PC-9 (cell line): ENCODE results near the gene STK40. TPM values are rescaled to one million over a fixed set of nuclear protein-coding genes. Genes with fewer than 3 reads are reported as not detected.

Experiments used
- BruUV-seq: library from RNA; stranded (reverse); fragments of 400-500 nt; replicated peaks from 2 replicates; lab custom pipeline; 2021; lab: Mats Ljungman, UMichigan
- CTCF ChIA-PET: fragments of 300-600 bp; sonication (Branson Sonifier 250); formaldehyde crosslinking; loops from one replicate; lab custom pipeline; 2022; ENCODE audit warnings: antibody characterized with exemption; lab: Charles Lee
- POLR2A ChIA-PET: fragments of 300-600 bp; sonication (Branson Sonifier 250); formaldehyde crosslinking; loops from one replicate; lab custom pipeline; 2022; ENCODE audit warnings: antibody characterized with exemption; ENCODE audit not compliant: unreplicated experiment; lab: Charles Lee
- DNase-seq, 2 experiments: peaks; one replicate each; pipeline versions ENCODE4 v3.0.0 to v3.0.0-alpha.2; 2015 to 2022; ENCODE audit warnings: mixed read lengths in 1 of 2
- H2AFZ ChIP-seq: fragments of 200-600 bp; sonication (generic); 2 replicates; pipeline ENCODE4 v1.8.1; 2017; ENCODE audit warnings: antibody characterized with exemption
- H3F3A ChIP-seq: fragments of 200-600 bp; sonication (generic); 2 replicates; pipeline ENCODE4 v1.8.1; 2017; ENCODE audit warnings: antibody characterized with exemption, mild to moderate bottlenecking, low read depth; ENCODE audit not compliant: insufficient read depth
- H3K27ac ChIP-seq: fragments of 200-600 bp; sonication (generic); 2 replicates; pipeline ENCODE4 v1.6.1; 2016; ENCODE audit warnings: mixed run types
- H3K27me3 ChIP-seq: fragments of 200-600 bp; sonication (generic); 2 replicates; pipeline ENCODE4 v1.6.1; 2016; ENCODE audit warnings: low read depth, mixed run types; ENCODE audit not compliant: insufficient read depth
- H3K36me3 ChIP-seq: fragments of 200-600 bp; sonication (generic); 2 replicates; pipeline ENCODE4 v1.6.1; 2016; ENCODE audit warnings: low read depth, mixed run types
- H3K4me1 ChIP-seq: fragments of 200-600 bp; sonication (generic); replicated peaks from 2 replicates; pipeline ENCODE4 v1.6.1; 2016; ENCODE audit warnings: mixed run types; ENCODE audit not compliant: insufficient read depth
- H3K4me2 ChIP-seq: fragments of 200-600 bp; sonication (generic); 2 replicates; pipeline ENCODE4 v1.6.1; 2017; ENCODE audit warnings: mixed run types
- H3K4me3 ChIP-seq: fragments of 200-600 bp; sonication (generic); 2 replicates; pipeline ENCODE4 v1.6.1; 2016; ENCODE audit warnings: mixed run types
- H3K79me2 ChIP-seq: fragments of 200-600 bp; sonication (generic); 2 replicates; pipeline ENCODE4 v1.6.1; 2017; ENCODE audit warnings: low read depth, mixed run types
- H3K9me2 ChIP-seq: fragments of 200-600 bp; sonication (generic); 2 replicates; pipeline ENCODE4 v1.8.1; 2017; ENCODE audit warnings: mild to moderate bottlenecking; ENCODE audit not compliant: insufficient read depth
- H3K9me3 ChIP-seq: fragments of 200-600 bp; sonication (generic); 2 replicates; pipeline ENCODE4 v1.8.1; 2016; ENCODE audit warnings: low read depth; ENCODE audit not compliant: insufficient read depth
- H4K20me1 ChIP-seq: fragments of 200-600 bp; sonication (generic); 2 replicates; pipeline ENCODE4 v1.8.1; 2017; ENCODE audit not compliant: insufficient read depth
- EZH2 ChIP-seq: fragments of 200-600 bp; sonication (generic); IDR thresholded peaks from 2 replicates; pipeline ENCODE4 v1.8.0; 2017; ENCODE audit warnings: antibody characterized with exemption, low read depth
- intact Hi-C: fragments of 100-400 bp; cut with micrococcal nuclease; formaldehyde crosslinking; loops from one replicate; pipeline ENCODE4 v1.10.0; 2022; ENCODE audit not compliant: unreplicated experiment
- total RNA-seq: library from RNA; stranded (reverse); gene quantifications from 2 replicates; pipeline ENCODE4 v1.2.3, GENCODE V29; 2021
- TF ChIP-seq, protein P1 (sequence below): fragments of 200-600 bp; sonication (generic); conservative IDR thresholded peaks from 2 replicates; pipeline ENCODE4 v1.6.1; 2017; ENCODE audit warnings: mixed run types, antibody characterized with exemption, mild to moderate bottlenecking, moderate library complexity

STK40 gene
- total RNA-seq, 1 experiment from 2014 or later, result 59.2 TPM

DNA sequence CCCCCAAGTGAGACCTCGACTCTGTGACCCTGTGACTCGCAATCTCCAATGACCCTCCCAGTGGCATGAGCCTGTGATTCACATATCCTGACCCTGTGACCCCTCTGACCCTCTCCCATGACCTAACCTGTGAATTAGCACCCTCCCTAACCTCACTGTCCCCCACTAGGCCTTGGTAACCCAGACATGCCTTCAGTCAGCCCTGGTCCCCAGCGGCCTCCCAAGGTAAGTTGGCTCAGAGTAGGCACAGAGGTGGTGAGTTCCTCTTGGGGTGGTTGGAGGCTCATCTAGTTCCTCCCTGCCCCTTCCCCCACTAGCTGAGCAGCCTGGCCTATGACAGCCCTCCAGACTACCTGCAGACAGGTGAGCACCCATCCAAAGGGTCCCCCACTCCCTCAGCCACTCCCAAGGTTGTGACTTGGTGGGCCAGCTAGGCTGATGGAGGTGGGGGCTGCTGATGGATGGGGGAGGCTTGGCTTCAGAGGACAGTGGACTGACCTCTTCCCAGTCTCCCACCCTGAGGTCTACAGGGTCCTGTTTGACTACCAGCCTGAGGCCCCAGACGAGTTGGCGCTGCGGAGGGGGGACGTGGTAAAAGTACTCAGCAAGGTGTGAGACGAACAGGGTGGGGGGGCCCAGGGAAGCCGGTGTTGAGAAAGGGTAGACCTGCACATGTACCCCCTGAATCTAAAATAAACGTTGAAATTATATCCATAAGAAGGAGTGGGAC, 78.0 kb downstream of the STK40 start:
- no TSS peak for BruUV-seq
- H3K79me2 ChIP-seq, result no peaks in the 10 kb centered on the region
- no peak overlapping the region; the same call in 1 of the 2 replicates for H2AFZ ChIP-seq
- no peaks in the 10 kb centered on the region for H3K9me2 ChIP-seq
- H3K9me3 ChIP-seq, result no peaks in the 10 kb centered on the region
- peaks cover 29% of the 10 kb centered on the region; the same call in 1 of the 2 replicates for H3F3A ChIP-seq
- no peak for TF ChIP-seq EZH2
- TF ChIP-seq, protein P1, sequence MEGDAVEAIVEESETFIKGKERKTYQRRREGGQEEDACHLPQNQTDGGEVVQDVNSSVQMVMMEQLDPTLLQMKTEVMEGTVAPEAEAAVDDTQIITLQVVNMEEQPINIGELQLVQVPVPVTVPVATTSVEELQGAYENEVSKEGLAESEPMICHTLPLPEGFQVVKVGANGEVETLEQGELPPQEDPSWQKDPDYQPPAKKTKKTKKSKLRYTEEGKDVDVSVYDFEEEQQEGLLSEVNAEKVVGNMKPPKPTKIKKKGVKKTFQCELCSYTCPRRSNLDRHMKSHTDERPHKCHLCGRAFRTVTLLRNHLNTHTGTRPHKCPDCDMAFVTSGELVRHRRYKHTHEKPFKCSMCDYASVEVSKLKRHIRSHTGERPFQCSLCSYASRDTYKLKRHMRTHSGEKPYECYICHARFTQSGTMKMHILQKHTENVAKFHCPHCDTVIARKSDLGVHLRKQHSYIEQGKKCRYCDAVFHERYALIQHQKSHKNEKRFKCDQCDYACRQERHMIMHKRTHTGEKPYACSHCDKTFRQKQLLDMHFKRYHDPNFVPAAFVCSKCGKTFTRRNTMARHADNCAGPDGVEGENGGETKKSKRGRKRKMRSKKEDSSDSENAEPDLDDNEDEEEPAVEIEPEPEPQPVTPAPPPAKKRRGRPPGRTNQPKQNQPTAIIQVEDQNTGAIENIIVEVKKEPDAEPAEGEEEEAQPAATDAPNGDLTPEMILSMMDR, result no peak
- H3K4me1 ChIP-seq, result peaks cover 11% of the 10 kb centered on the region
- no peak overlapping the region for H3K27ac ChIP-seq
- ChIA-PET POLR2A (interaction anchor here (0.6 to 1.5 kb wide), 4 partner anchors 48 to 143 kb away, joined by 3 to 11 read pairs (median 4); no protein-coding TSS in a partner anchor), CTCF (interaction anchor here (1.3 kb wide), 1 partner anchor 35 kb away, joined by 6 read pairs; no protein-coding TSS in a partner anchor)
- peaks cover 7% of the 10 kb centered on the region for H3K36me3 ChIP-seq
- intact Hi-C loops, result loop anchor here (10.0 kb wide), 1 partner anchor 77 kb away; the partner anchor contains the start of gene STK40
- no peaks in the 10 kb centered on the region for H3K27me3 ChIP-seq
- peak overlapping the region; percentile 68; the same call in 1 of the 2 replicates for H3K4me3 ChIP-seq
- H3K4me2 ChIP-seq, result peak overlapping the region; percentile 78
- H4K20me1 ChIP-seq, result no peaks in the 10 kb centered on the region
- no peak for DNase-seq

DNA sequence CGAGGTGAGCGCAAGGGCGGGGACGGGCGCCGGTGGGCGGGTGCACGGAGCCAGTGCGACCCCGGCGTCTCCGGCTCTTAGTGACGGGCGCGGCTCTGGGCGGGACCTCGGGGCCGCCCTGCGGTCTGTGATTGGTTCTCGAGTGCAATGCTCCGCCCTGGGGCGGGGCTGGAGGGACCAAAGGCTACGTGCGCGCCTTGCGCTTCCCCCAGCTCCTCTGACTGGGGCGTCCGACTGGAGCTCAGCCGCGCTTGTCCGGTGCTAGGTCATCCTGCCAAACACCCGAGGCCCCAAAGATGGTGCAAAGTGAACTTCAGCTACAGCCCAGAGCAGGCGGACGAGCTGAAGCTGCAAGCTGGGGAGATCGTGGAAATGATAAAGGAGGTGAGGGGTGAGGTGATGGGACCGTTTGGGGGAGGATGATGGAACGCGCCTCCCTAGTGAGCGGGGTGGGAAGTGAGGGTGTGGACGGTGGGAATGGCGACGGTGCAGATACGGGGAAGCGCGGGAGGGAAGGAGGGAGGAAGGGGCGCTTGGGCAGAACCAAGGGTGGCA, 78.7 kb downstream of the STK40 start:
- ChIA-PET CTCF (interaction anchor here (0.8 to 1.3 kb wide), 2 partner anchors 36 to 80 kb away, joined by 3 to 6 read pairs; no protein-coding TSS in a partner anchor), POLR2A (interaction anchor here (0.6 to 1.5 kb wide), 5 partner anchors 80 to 1016 kb away, joined by 3 to 11 read pairs (median 4); no protein-coding TSS in a partner anchor)
- intact Hi-C loops, result loop anchor here (10.0 kb wide), 1 partner anchor 78 kb away; the partner anchor contains the start of gene STK40
- H3K27ac ChIP-seq, result peak overlapping the region; percentile 57
- DNase-seq, result peak; percentile 79 to 95
- H4K20me1 ChIP-seq, result no peaks in the 10 kb centered on the region
- no peak for TF ChIP-seq EZH2
- TF ChIP-seq, protein P1, result no peak
- H3K4me3 ChIP-seq, result peak overlapping the region; percentile 68
- BruUV-seq, result no TSS peak
- no peaks in the 10 kb centered on the region for H3K27me3 ChIP-seq
- H3K79me2 ChIP-seq, result peaks cover 8% of the 10 kb centered on the region; the same call in 1 of the 2 replicates
- peaks cover 30% of the 10 kb centered on the region; the same call in 1 of the 2 replicates for H3F3A ChIP-seq
- H2AFZ ChIP-seq, result peak overlapping the region; percentile 57; the same call in 1 of the 2 replicates
- peaks cover 12% of the 10 kb centered on the region for H3K36me3 ChIP-seq
- H3K9me3 ChIP-seq, result no peaks in the 10 kb centered on the region
- H3K4me2 ChIP-seq, result peak overlapping the region; percentile 78
- peaks cover 11% of the 10 kb centered on the region for H3K4me1 ChIP-seq
- H3K9me2 ChIP-seq, result no peaks in the 10 kb centered on the region

DNA sequence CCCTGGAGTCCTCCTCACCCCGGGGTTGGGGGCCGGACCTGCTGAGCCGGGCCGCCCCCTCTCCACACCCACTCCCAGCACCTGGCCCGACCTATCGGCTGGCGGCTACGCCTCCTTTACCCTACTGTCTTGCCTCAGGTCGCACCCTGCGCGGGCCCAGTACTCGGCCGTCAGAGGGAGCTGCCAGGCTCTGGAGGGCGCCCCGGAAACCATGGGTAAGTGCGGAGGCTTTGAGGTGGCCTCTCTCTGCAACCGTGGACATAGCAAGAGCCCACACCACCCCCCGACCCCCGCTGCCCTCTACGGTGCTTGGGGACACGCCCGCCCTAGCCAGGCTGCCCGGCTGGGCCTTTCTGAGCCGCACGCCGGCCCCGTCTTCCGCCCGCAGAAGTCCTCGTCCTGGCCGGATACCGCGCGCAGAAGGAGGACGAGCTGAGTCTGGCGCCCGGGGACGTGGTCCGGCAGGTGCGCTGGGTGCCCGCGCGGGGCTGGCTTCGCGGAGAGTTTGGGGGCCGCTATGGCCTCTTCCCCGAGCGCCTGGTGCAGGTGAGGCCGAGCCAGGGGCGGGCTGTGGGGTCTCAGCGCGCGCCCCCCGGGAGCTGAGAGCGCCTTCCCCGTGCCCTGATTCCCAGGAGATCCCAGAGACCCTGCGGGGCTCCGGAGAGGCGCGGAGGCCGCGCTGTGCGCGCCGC, 79.4 kb downstream of the STK40 start, which contains the start of gene SH3D21:
Gene SH3D21, plus strand, starts transcription at position 159 of the 692 bp plus-strand sequence. Its CDS starts 53 bp downstream, at position 212.
- Histone ChIP-seq H3K79me2 (peaks cover 14% of the 10 kb centered on the region), H3K4me2 (peak within 1 kb of the TSS; percentile 78), H3K36me3 (peaks cover 19% of the 10 kb centered on the region), H3K9me2 (no peaks in the 10 kb centered on the region), H3K27ac (peak within 1 kb of the TSS; percentile 57), H4K20me1 (no peaks in the 10 kb centered on the region), H3K27me3 (no peaks in the 10 kb centered on the region), H3K4me3 (peak within 1 kb of the TSS; percentile 68), H2AFZ (peak within 1 kb of the TSS; percentile 74), H3F3A (peaks cover 36% of the 10 kb centered on the region; the same call in 1 of the 2 replicates), H3K9me3 (no peaks in the 10 kb centered on the region), H3K4me1 (peaks cover 14% of the 10 kb centered on the region)
- BruUV-seq, result no TSS peak
- no peak for TF ChIP-seq EZH2
- TF ChIP-seq, protein P1, result no peak
- intact Hi-C loops, result loop anchor here (10.0 kb wide), 1 partner anchor 78 kb away; the partner anchor contains the start of gene STK40
- DNase-seq, result peak; percentile 63 to 82
- CTCF ChIA-PET, result interaction anchor here (0.5 to 1.3 kb wide), 5 partner anchors 36 to 423 kb away, joined by 3 to 10 read pairs (median 6); no protein-coding TSS in a partner anchor
- POLR2A ChIA-PET, result interaction anchor here (0.5 to 1.5 kb wide), 5 partner anchors 80 to 1017 kb away, joined by 3 to 11 read pairs (median 3); partner anchors contain the start of gene TRAPPC3
